Measurements from ENCODE around the gene KCNQ1.

Gene KCNQ1

GRCh38 chr11:2795491-2795991, 350.7 kb downstream of the KCNQ1 start:
- TF ChIP-seq CTCF (IDR thresholded peaks at IDR 0.05; ENCODE audit: insufficient read depth, missing control alignments), result no peak
- no peak for DNase-seq (ENCODE audit: insufficient read length, low spot score)
- no peak for FAIRE-seq

GRCh38 chr11:2796091-2796490, 351.3 kb downstream of the KCNQ1 start:
- FAIRE-seq (no peak), DNase-seq (ENCODE audit: insufficient read length, low spot score) (no peak)
- no peak for TF ChIP-seq CTCF (IDR thresholded peaks at IDR 0.05; ENCODE audit: insufficient read depth, missing control alignments)

GRCh38 chr11:2796508-2797113, 351.8 kb downstream of the KCNQ1 start:
- FAIRE-seq, result no peak
- no peak for DNase-seq (ENCODE audit: insufficient read length, low spot score)
- no peak for TF ChIP-seq CTCF (IDR thresholded peaks at IDR 0.05; ENCODE audit: insufficient read depth, missing control alignments)

- FAIRE-seq (no peak), DNase-seq (ENCODE audit: insufficient read length, low spot score) (no peak)
- TF ChIP-seq CTCF (IDR thresholded peaks at IDR 0.05; ENCODE audit: insufficient read depth, missing control alignments), result no peak
Measured at GRCh38 chr11:2797121-2797711, 352.4 kb downstream of the KCNQ1 start.

GRCh38 chr11:2797741-2798361, 353.0 kb downstream of the KCNQ1 start:
- TF ChIP-seq CTCF (IDR thresholded peaks at IDR 0.05; ENCODE audit: insufficient read depth, missing control alignments), result no peak
- DNase-seq (ENCODE audit: insufficient read length, low spot score) (no peak), FAIRE-seq (no peak)

- DNase-seq (ENCODE audit: insufficient read length, low spot score) (no peak), FAIRE-seq (no peak)
- no peak for TF ChIP-seq CTCF (IDR thresholded peaks at IDR 0.05; ENCODE audit: insufficient read depth, missing control alignments)
Measured at GRCh38 chr11:2798951-2799761, 354.3 kb downstream of the KCNQ1 start.
